HUES64 (cell line): ENCODE results near the gene KLHL20.
A peak's percentile ranks its signal among the peaks of the same experiment; 100 is the strongest.
"Not testable (repeated sequence)": the region's sequence is repeated elsewhere in the genome, so short reads cannot be mapped to it uniquely, and the experiment has no call there.

Experiments used
- H3K27ac ChIP-seq: 2 replicates; pipeline ENCODE4 v1.7.0; 2013; ENCODE audit warnings: low read depth, low read length, inconsistent platforms
- H3K27me3 ChIP-seq: 2 replicates; pipeline ENCODE4 v1.6.1; 2013; ENCODE audit warnings: mild to moderate bottlenecking, low read length; ENCODE audit not compliant: insufficient read depth
- H3K36me3 ChIP-seq: 2 replicates; pipeline ENCODE4 v1.6.1; 2013; ENCODE audit warnings: mild to moderate bottlenecking, low read length; ENCODE audit not compliant: insufficient read depth
- H3K4me1 ChIP-seq: 2 replicates; pipeline ENCODE4 v1.6.1; 2013; ENCODE audit warnings: mild to moderate bottlenecking, low read length, moderate library complexity; ENCODE audit not compliant: insufficient read depth
- H3K4me3 ChIP-seq: 2 replicates; pipeline ENCODE4 v1.5.1; 2013; ENCODE audit warnings: mild to moderate bottlenecking, low read length, moderate library complexity
- H3K9ac ChIP-seq: 2 replicates; pipeline ENCODE4 v1.6.1; 2013; ENCODE audit warnings: mild to moderate bottlenecking, low read depth, low read length
- H3K9me3 ChIP-seq: 2 replicates; pipeline ENCODE4 v1.6.1; 2013; ENCODE audit warnings: low read depth, low read length; ENCODE audit not compliant: insufficient read depth
- WGBS: fragments of 150-250, 120-280 bp; methylation state at CpG from one replicate; pipeline ENCODE4 v1.1.7; 2013; ENCODE audit warnings: missing lambda C conversion rate; 5-methylcytosine and 5-hydroxymethylcytosine counted together

Gene KLHL20

GRCh38 chr1:173702736-173703135 lies 12.0 kb upstream of the KLHL20 start:
- Histone ChIP-seq H3K27me3 (no peaks in the 10 kb centered on the region), H3K9ac (no peak overlapping the region), H3K4me3 (no peak overlapping the region), H3K27ac (no peak overlapping the region), H3K9me3 (no peaks in the 10 kb centered on the region), H3K36me3 (no peaks in the 10 kb centered on the region), H3K4me1 (no peaks in the 10 kb centered on the region)
- WGBS, result 89% methylated on average over 1 of the region's 1 CpG

- Histone ChIP-seq H3K36me3 (no peaks in the 10 kb centered on the region), H3K27me3 (peaks cover 17% of the 10 kb centered on the region), H3K4me1 (no peaks in the 10 kb centered on the region), H3K9me3 (no peaks in the 10 kb centered on the region), H3K9ac (no peak overlapping the region), H3K4me3 (no peak overlapping the region), H3K27ac (no peak overlapping the region)
- 90% methylated on average over 5 of the region's 5 CpGs for WGBS
Observed at GRCh38 chr1:173705117-173705516, 9.7 kb upstream of the KLHL20 start.

- Histone ChIP-seq H3K9me3 (no peaks in the 10 kb centered on the region), H3K27me3 (peaks cover 50% of the 10 kb centered on the region), H3K27ac (no peak overlapping the region), H3K4me3 (no peak overlapping the region), H3K9ac (no peak overlapping the region), H3K4me1 (no peaks in the 10 kb centered on the region), H3K36me3 (no peaks in the 10 kb centered on the region)
- WGBS, result 86% methylated on average over 2 of the region's 2 CpGs
Observed at GRCh38 chr1:173708787-173709186, 6.0 kb upstream of the KLHL20 start.

- Histone ChIP-seq H3K27me3 (peaks cover 40% of the 10 kb centered on the region), H3K9me3 (peaks cover 2% of the 10 kb centered on the region; the same call in 1 of the 2 replicates), H3K36me3 (no peaks in the 10 kb centered on the region), H3K9ac (0 out of 2 replicates have a peak overlapping the region, but pooled peaks have one; percentile 81), H3K27ac (no peak overlapping the region), H3K4me3 (peak overlapping the region; percentile 93), H3K4me1 (peaks cover 10% of the 10 kb centered on the region; the same call in 1 of the 2 replicates)
- WGBS, result 66% methylated on average over 3 of the region's 3 CpGs
Observed at GRCh38 chr1:173714441-173714758, 381 bp upstream of the KLHL20 start.

- under 1% methylated on average over 7 of the region's 8 CpGs for WGBS
- peak overlapping the region; percentile 81 for H3K9ac ChIP-seq
- peaks cover 2% of the 10 kb centered on the region; the same call in 1 of the 2 replicates for H3K9me3 ChIP-seq
- peaks cover 10% of the 10 kb centered on the region; the same call in 1 of the 2 replicates for H3K4me1 ChIP-seq
- H3K27ac ChIP-seq, result no peak overlapping the region
- peak overlapping the region; percentile 93 for H3K4me3 ChIP-seq
- peaks cover 31% of the 10 kb centered on the region for H3K27me3 ChIP-seq
- no peaks in the 10 kb centered on the region for H3K36me3 ChIP-seq
Observed at GRCh38 chr1:173715538-173715844, 710 bp downstream of the KLHL20 start.

GRCh38 chr1:173717238-173717637 lies 2.5 kb downstream of the KLHL20 start:
- 98% methylated on average over 2 of the region's 2 CpGs for WGBS
- Histone ChIP-seq H3K4me3 (no peak overlapping the region), H3K4me1 (peaks cover 10% of the 10 kb centered on the region; the same call in 1 of the 2 replicates), H3K9me3 (peaks cover 2% of the 10 kb centered on the region; the same call in 1 of the 2 replicates), H3K9ac (no peak overlapping the region), H3K36me3 (0 out of 2 replicates have a peak, but pooled peaks cover 3% of the 10 kb centered on the region), H3K27me3 (peaks cover 13% of the 10 kb centered on the region), H3K27ac (no peak overlapping the region)

GRCh38 chr1:173731331-173731730 lies 16.6 kb downstream of the KLHL20 start:
- WGBS, result 83% methylated on average over 1 of the region's 1 CpG
- not testable (repeated sequence) for H3K9me3 ChIP-seq, H3K27me3 ChIP-seq, H3K9ac ChIP-seq, H3K4me1 ChIP-seq, H3K27ac ChIP-seq, H3K4me3 ChIP-seq
- H3K36me3 ChIP-seq, result peaks cover 18% of the 10 kb centered on the region

- no peak overlapping the region for H3K9ac ChIP-seq
- peaks cover 15% of the 10 kb centered on the region for H3K36me3 ChIP-seq
- no peak overlapping the region for H3K27ac ChIP-seq
- no peaks in the 10 kb centered on the region for H3K27me3 ChIP-seq
- no peak overlapping the region for H3K4me3 ChIP-seq
- no peaks in the 10 kb centered on the region for H3K4me1 ChIP-seq
- no peaks in the 10 kb centered on the region for H3K9me3 ChIP-seq
- 94% methylated on average over 9 of the region's 9 CpGs for WGBS
Observed at GRCh38 chr1:173733912-173734311, 19.1 kb downstream of the KLHL20 start.

- not testable (repeated sequence) for H3K27ac ChIP-seq, H3K27me3 ChIP-seq, H3K4me3 ChIP-seq, H3K9ac ChIP-seq, H3K9me3 ChIP-seq, H3K4me1 ChIP-seq
- 80% methylated on average over 1 of the region's 2 CpGs for WGBS
- peaks cover 15% of the 10 kb centered on the region for H3K36me3 ChIP-seq
Observed at GRCh38 chr1:173736104-173736503, 21.3 kb downstream of the KLHL20 start.

GRCh38 chr1:173742203-173742886 lies 27.6 kb downstream of the KLHL20 start:
- no peaks in the 10 kb centered on the region for H3K27me3 ChIP-seq
- no peaks in the 10 kb centered on the region for H3K4me1 ChIP-seq
- H3K27ac ChIP-seq, result no peak overlapping the region
- peaks cover 6% of the 10 kb centered on the region; the same call in 1 of the 2 replicates for H3K36me3 ChIP-seq
- no peaks in the 10 kb centered on the region for H3K9me3 ChIP-seq
- WGBS, result 100% methylated on average over 5 of the region's 10 CpGs
- no peak overlapping the region for H3K9ac ChIP-seq
- no peak overlapping the region for H3K4me3 ChIP-seq

- WGBS, result 100% methylated on average over 1 of the region's 2 CpGs
- Histone ChIP-seq H3K27me3 (no peaks in the 10 kb centered on the region), H3K4me1 (no peaks in the 10 kb centered on the region), H3K36me3 (peaks cover 6% of the 10 kb centered on the region; the same call in 1 of the 2 replicates), H3K27ac (no peak overlapping the region), H3K9ac (no peak overlapping the region), H3K4me3 (no peak overlapping the region), H3K9me3 (no peaks in the 10 kb centered on the region)
Observed at GRCh38 chr1:173744651-173745050, 29.9 kb downstream of the KLHL20 start.

- WGBS, result 93% methylated on average over 4 of the region's 4 CpGs
- H3K9me3 ChIP-seq, result no peaks in the 10 kb centered on the region
- H3K4me3 ChIP-seq, result no peak overlapping the region
- H3K9ac ChIP-seq, result no peak overlapping the region
- H3K4me1 ChIP-seq, result no peaks in the 10 kb centered on the region
- peaks cover 5% of the 10 kb centered on the region; the same call in 1 of the 2 replicates for H3K36me3 ChIP-seq
- no peaks in the 10 kb centered on the region for H3K27me3 ChIP-seq
- no peak overlapping the region for H3K27ac ChIP-seq
Observed at GRCh38 chr1:173749137-173749536, 34.4 kb downstream of the KLHL20 start.
